ENCODE results near the gene FRMD3.
A peak's percentile ranks its signal among the peaks of the same experiment; 100 is the strongest.

GRCh38 chr9:83449983-83450382 is 88.2 kb downstream of the FRMD3 start:
- TF ChIP-seq TAF1 (IDR thresholded peaks at IDR 0.05; ENCODE audit: low read depth) (no peak), YY1 (IDR thresholded peaks at IDR 0.05; ENCODE audit: low read depth) (no peak), CEBPB (IDR thresholded peaks at IDR 0.05) (no peak), FOXM1 (IDR thresholded peaks at IDR 0.05; ENCODE audit: borderline replicate concordance, low read depth) (no peak), EP300 (IDR thresholded peaks at IDR 0.05; ENCODE audit: borderline replicate concordance) (no peak), EGR1 (IDR thresholded peaks at IDR 0.05) (no peak), CREB1 (IDR thresholded peaks at IDR 0.05; ENCODE audit: low read depth) (no peak), RAD21 (IDR thresholded peaks at IDR 0.05; ENCODE audit: low read depth) (no peak), TEAD4 (IDR thresholded peaks at IDR 0.05) (peak; percentile 54)
- TF ChIP-seq, protein P1, sequence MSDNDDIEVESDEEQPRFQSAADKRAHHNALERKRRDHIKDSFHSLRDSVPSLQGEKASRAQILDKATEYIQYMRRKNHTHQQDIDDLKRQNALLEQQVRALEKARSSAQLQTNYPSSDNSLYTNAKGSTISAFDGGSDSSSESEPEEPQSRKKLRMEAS (IDR thresholded peaks at IDR 0.05) = no peak
- TF ChIP-seq, protein P2, sequence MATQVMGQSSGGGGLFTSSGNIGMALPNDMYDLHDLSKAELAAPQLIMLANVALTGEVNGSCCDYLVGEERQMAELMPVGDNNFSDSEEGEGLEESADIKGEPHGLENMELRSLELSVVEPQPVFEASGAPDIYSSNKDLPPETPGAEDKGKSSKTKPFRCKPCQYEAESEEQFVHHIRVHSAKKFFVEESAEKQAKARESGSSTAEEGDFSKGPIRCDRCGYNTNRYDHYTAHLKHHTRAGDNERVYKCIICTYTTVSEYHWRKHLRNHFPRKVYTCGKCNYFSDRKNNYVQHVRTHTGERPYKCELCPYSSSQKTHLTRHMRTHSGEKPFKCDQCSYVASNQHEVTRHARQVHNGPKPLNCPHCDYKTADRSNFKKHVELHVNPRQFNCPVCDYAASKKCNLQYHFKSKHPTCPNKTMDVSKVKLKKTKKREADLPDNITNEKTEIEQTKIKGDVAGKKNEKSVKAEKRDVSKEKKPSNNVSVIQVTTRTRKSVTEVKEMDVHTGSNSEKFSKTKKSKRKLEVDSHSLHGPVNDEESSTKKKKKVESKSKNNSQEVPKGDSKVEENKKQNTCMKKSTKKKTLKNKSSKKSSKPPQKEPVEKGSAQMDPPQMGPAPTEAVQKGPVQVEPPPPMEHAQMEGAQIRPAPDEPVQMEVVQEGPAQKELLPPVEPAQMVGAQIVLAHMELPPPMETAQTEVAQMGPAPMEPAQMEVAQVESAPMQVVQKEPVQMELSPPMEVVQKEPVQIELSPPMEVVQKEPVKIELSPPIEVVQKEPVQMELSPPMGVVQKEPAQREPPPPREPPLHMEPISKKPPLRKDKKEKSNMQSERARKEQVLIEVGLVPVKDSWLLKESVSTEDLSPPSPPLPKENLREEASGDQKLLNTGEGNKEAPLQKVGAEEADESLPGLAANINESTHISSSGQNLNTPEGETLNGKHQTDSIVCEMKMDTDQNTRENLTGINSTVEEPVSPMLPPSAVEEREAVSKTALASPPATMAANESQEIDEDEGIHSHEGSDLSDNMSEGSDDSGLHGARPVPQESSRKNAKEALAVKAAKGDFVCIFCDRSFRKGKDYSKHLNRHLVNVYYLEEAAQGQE (IDR thresholded peaks at IDR 0.05; ENCODE audit: low read depth) = no peak
